ENCODE results near the gene TMEM30A. TPM values are rescaled to one million over a fixed set of nuclear protein-coding genes. Genes with fewer than 3 reads are reported as not detected.

The TMEM30A gene
- total RNA-seq, 1 donor from 2014 or later: 121 TPM

DNA sequence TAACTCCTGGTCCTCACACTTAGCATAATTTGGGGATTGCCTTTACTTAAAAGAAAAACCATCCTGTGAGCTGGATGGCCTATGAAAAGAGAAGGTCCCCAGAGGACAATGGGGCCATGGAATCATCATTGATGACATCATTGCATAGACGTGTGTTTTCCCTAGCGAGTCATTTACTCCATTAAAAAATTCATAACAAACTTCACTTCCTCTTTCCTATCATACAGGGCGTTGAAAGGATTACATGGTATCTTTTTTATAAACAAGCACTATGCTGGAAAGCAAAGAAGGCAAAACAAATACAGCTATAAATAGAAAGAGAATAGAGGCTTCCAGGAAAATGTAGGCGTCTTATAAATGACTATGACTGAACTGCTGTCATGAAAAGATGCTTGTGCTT lies 67.4 kb downstream of the TMEM30A start:
- DNase-seq (ENCODE audit: low read depth in 2 of 2): peak; percentile 52 to 82

GRCh38 chr6:75215291-75215690 lies 69.3 kb downstream of the TMEM30A start:
- DNase-seq (ENCODE audit: low read depth in 2 of 2): no peak

GRCh38 chr6:75213732-75214131 lies 70.9 kb downstream of the TMEM30A start:
- no peak for DNase-seq (ENCODE audit: low read depth in 2 of 2)

- peak in 1 of 2 donors; percentile 49 for DNase-seq (ENCODE audit: low read depth in 2 of 2)
Observed at GRCh38 chr6:75213112-75213511, 71.5 kb downstream of the TMEM30A start.

DNA sequence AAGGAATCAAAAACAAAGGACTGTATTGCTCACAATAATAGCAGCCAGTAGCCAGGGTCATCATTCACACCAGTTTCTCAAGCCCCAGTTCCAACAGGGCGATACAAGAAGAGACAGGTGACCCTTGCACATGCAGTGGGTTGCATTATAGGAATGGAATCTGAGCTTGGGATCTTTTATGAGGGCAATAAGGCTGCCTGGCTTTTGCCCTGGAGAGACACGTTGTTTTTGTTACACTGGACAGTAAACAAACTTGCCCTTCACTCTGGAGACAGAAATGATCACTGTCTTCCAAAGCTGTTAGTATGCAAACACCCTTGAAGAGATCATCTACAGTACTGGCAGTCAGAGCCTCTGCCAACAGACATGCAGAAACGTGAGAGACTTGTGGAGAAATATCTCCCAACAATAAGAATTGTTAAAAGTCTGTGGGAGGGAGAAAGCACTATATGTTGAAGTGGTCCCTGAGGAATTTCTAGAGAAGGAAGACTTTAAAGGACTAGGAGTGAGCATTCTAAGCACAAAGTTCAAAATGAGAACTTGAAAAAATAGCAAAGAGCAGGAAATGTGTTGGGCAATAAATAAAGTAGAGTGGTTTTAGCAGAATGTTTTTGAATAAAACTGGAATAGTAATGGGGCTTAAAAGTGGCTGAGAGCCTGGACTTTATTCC lies 72.5 kb downstream of the TMEM30A start:
- no peak for DNase-seq (ENCODE audit: low read depth in 2 of 2)

DNA sequence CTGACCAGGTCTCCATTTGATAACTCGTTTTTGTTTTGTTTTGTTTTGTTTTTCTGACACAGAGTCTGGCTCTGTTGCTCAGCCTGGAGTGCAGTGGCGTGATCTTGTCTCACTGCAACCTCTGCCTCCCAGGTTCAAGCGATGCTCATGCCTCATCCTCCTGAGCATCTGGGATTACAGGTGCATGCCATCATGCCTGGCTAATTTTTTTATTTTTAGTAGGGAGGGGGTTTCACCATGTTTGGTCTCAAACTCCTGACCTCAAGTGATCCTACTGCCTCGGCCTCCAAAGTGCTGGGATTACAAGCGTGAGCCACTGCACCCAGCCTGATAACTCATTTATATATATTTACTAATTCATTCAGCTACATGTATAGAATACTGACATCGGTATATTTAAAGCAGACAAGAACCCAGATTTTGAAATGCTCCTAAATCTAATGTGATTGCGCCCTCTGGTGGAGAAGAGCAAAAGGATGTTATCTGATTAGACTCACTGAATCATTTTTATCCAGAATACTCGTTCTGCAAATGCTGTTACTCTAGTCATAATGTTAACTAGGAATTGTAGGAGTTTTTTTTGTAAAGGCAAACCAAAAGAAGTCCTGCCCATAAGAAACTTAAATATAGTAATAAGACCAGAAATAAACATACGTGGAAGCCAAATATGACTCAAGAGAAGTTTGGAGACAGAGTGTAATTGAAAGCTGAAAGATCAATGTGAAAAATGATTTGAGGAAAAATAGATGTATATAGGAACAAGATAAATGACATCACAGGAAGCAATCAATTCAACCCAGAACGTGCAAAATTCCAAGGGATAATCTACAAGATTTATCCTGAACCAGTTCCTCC lies 73.5 kb downstream of the TMEM30A start:
- DNase-seq (ENCODE audit: low read depth in 2 of 2): peak; percentile 72 to 83

DNA sequence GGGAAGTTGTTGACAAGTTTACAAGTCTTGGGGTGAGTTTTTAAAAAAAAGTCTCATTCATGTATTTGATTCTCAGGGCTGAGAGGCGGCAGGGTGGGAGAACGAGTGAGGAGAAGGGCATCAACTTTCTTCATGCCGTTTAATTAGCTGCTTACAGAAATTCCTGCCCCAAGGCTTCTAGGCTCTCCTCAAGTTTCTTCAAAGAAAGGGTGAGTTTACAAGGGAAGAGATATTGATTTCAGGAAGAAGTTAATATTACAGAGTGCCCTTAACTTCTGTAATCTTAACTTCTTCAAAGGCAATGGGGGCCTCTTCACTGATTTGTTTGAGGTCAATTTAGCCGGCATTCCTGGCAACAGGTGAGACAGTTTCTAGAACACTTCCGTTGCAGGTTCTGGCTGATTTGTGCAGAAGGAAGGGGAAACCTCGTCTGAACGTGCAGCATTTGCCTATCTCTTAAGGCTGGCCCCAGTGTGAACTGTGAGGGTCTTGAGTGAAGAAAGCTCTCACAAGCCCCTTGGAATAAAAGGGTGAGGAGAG lies 75.3 kb downstream of the TMEM30A start:
- DNase-seq (ENCODE audit: low read depth in 2 of 2): no peak

DNA sequence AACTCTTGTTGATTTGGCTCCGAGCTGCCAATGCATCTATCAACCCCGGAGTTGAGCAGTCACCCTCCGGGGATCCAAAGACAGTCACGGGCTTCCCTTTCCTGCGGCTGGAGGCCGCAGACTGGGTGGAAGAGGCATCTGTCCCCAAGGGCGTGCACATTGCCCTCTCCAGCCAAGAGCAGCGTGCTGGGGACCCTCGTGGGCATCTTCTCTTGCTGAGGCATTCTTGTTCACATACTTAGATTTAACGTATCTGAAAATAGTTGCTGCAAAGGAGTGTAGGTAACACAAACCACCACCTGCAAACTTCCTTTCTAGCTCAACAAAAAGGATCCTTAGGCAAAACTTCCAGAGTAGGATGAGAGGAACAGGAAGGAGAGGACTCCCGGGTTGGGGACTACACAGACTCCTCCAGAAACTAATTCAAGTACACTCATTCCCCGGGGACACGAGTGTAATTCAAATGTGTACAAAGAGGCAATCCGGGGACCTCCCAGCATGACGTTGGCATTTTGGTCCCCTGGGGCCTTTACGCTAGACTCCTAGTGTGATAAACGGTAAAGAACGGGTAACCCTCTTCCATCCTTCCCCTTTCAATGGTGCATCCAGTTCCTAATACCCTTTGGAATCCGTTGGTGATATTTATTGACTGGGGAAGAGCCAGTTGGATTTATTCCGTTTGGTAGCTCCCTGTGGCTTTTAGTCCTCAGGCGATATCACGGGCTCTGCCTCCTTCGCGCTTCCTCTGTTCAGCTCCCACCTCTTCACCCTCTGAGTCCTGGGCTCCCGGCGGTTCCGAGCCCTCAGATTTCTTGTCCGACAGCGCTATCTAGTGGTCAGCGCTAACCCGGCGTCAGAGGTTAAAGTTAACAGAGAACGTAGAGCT lies 76.1 kb downstream of the TMEM30A start:
- DNase-seq (ENCODE audit: low read depth in 2 of 2): peak; percentile 77 to 80

GRCh38 chr6:75206576-75207342 lies 77.8 kb downstream of the TMEM30A start:
- peak in 1 of 2 donors; percentile 3 for DNase-seq (ENCODE audit: low read depth in 2 of 2)

GRCh38 chr6:75205776-75206575 lies 78.6 kb downstream of the TMEM30A start, which contains the start of gene COL12A1:
COL12A1 (minus strand) TSS chr6:75206053; CDS start chr6:75202792, 3,261 bp downstream.
- DNase-seq (ENCODE audit: low read depth in 2 of 2): peak; percentile 31 to 64

DNA sequence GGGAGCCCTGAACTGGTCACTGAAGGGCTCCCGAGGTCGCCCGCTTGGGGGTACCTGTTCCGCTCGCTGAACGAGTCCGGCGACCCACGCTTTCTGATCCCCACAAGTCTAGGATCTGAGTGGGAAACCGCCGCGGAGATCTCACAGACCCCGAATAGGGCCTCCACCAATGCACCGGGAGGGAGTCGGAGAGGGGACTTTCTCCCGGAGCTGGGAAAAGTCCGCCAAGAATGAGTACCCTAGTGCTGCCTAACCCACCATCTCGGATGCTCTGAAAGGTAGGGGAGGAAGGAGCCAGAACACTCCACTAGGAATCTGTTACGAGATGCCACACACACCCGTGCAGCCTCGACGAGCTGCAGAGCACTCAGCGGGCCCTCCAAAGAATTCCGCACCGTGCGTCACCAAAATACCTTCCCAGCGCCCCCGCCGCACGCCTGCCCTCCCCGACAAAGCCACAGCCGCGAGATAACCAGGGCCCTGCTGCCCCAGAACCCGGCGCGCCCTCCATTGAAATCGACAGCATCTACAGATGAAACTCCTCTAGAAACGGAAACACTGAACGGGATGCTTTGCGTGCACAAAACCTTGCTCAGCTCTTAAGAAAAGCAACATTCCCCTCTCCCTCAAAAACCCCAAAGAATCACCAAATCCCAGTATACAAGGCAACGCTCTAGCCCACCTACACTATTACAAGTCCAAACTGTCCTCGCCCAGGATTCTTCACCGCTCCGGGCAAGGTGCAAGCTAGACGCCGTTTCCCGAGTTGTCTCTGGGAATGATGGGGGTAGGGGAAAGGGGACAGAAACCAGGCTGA lies 79.4 kb downstream of the TMEM30A start:
- peak in 1 of 2 donors; percentile 23 for DNase-seq (ENCODE audit: low read depth in 2 of 2)

- peak; percentile 85 to 91 for DNase-seq (ENCODE audit: low read depth in 2 of 2)
Observed at GRCh38 chr6:75204217-75204958, 80.2 kb downstream of the TMEM30A start.

- no peak for DNase-seq (ENCODE audit: low read depth in 2 of 2)
Observed at GRCh38 chr6:75203721-75204120, 80.9 kb downstream of the TMEM30A start.

Other genes starting within 250 kb of the TMEM30A start
- 0.60 and 1.1 TPM in 2 replicates for gene COL12A1, start 78.7 kb downstream of the TMEM30A start, total RNA-seq
- gene COX7A2, start 41.0 kb downstream of the TMEM30A start, total RNA-seq: 194 and 200 TPM in 2 replicates
- gene FILIP1, start 209.0 kb upstream of the TMEM30A start, total RNA-seq: 3.7 and 13.3 TPM in 2 replicates